Skin of body (tissue), 2 donors: ENCODE data around the gene CT45A2. TPM values are rescaled to one million over a fixed set of nuclear protein-coding genes. Genes with fewer than 3 reads are reported as not detected.
"Not testable (repeated sequence)": the region's sequence is repeated elsewhere in the genome, so short reads cannot be mapped to it uniquely, and the experiment has no call there.

Experiments used
- DNase-seq: peaks from one replicate; lab custom pipeline; 2025; lab: John Stamatoyannopoulos, UW
- total RNA-seq: library from RNA; depleted of rRNA; stranded (reverse); fragments of >200 nt; gene quantifications from one replicate; pipeline ENCODE4 v1.2.3, GENCODE V29; 2014

Gene CT45A2
- total RNA-seq = not detected

DNA sequence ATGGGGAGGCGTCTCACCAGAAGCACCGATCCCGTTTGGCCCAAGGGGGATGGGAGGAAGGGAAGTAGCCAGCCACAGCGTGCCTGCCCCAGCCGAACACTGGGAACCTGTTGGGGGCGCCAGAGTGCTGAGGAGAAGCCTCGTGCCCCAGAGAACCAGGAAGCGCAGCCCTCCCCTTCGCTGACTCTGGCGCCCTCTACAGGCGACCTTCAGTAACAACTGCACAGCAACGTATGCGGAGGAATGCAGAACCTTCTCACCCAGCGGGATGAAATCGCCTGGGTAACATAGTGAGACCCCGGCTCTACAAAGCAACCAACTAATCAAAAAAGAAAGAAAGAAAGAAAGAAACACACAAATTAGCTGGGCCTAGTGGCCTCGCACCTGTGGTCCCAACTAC, at the start of gene CT45A2:
TSS of gene CT45A2 (minus strand) at position 101 of the 400 bp plus-strand sequence. CDS start 3,747 bp downstream, outside the sequence.
- not testable (repeated sequence) for DNase-seq

DNA sequence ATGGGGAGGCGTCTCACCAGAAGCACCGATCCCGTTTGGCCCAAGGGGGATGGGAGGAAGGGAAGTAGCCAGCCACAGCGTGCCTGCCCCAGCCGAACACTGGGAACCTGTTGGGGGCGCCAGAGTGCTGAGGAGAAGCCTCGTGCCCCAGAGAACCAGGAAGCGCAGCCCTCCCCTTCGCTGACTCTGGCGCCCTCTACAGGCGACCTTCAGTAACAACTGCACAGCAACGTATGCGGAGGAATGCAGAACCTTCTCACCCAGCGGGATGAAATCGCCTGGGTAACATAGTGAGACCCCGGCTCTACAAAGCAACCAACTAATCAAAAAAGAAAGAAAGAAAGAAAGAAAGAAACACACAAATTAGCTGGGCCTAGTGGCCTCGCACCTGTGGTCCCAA, 34.6 kb upstream of the CT45A2 start, which contains the start of gene CT45A8:
TSS of gene CT45A8 (minus strand) at position 101 of the 400 bp plus-strand sequence. CDS start 3,755 bp downstream, outside the sequence.
- DNase-seq = not testable (repeated sequence)

DNA sequence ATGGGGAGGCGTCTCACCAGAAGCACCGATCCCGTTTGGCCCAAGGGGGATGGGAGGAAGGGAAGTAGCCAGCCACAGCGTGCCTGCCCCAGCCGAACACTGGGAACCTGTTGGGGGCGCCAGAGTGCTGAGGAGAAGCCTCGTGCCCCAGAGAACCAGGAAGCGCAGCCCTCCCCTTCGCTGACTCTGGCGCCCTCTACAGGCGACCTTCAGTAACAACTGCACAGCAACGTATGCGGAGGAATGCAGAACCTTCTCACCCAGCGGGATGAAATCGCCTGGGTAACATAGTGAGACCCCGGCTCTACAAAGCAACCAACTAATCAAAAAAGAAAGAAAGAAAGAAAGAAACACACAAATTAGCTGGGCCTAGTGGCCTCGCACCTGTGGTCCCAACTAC, 17.4 kb upstream of the CT45A2 start, which contains the start of gene CT45A7:
TSS of gene CT45A7 (minus strand) at position 101 of the 400 bp plus-strand sequence. CDS start 3,747 bp downstream, outside the sequence.
- DNase-seq = not testable (repeated sequence)

DNA sequence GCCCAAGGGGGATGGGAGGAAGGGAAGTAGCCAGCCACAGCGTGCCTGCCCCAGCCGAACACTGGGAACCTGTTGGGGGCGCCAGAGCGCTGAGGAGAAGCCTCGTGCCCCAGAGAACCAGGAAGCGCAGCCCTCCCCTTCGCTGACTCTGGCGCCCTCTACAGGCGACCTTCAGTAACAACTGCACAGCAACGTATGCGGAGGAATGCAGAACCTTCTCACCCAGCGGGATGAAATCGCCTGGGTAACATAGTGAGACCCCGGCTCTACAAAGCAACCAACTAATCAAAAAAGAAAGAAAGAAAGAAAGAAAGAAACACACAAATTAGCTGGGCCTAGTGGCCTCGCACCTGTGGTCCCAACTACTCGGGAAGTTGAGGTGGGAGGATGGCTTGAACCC, 17.1 kb downstream of the CT45A2 start, which contains the start of gene CT45A6:
TSS of gene CT45A6 (minus strand) at position 101 of the 400 bp plus-strand sequence. CDS start 3,794 bp downstream, outside the sequence.
- not testable (repeated sequence) for DNase-seq

DNA sequence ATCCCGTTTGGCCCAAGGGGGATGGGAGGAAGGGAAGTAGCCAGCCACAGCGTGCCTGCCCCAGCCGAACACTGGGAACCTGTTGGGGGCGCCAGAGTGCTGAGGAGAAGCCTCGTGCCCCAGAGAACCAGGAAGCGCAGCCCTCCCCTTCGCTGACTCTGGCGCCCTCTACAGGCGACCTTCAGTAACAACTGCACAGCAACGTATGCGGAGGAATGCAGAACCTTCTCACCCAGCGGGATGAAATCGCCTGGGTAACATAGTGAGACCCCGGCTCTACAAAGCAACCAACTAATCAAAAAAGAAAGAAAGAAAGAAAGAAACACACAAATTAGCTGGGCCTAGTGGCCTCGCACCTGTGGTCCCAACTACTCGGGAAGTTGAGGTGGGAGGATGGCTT, 34.4 kb downstream of the CT45A2 start, which contains the start of gene CT45A5:
TSS of gene CT45A5 (minus strand) at position 101 of the 400 bp plus-strand sequence. CDS start 3,774 bp downstream, outside the sequence.
- not testable (repeated sequence) for DNase-seq

- not testable (repeated sequence) for DNase-seq
Observed at GRCh38 chrX:135768091-135768490, 51.7 kb downstream of the CT45A2 start, which contains the start of gene CT45A3. TSS of gene CT45A3 (minus strand) at chrX:135768191. CDS start at chrX:135764444, 3,747 bp downstream.

Other genes starting within 250 kb of the CT45A2 start
- gene CT45A1, start 106.4 kb downstream of the CT45A2 start, total RNA-seq = not detected
- not detected for gene CT45A3, start 51.8 kb downstream of the CT45A2 start, total RNA-seq
- not detected for gene CT45A5, start 34.5 kb downstream of the CT45A2 start, total RNA-seq
- gene CT45A6, start 17.2 kb downstream of the CT45A2 start, total RNA-seq = not detected
- gene CT45A7, start 17.3 kb upstream of the CT45A2 start, total RNA-seq = not detected
- gene CT45A8, start 34.5 kb upstream of the CT45A2 start, total RNA-seq = not detected
- not detected for gene CT45A9, start 51.8 kb upstream of the CT45A2 start, total RNA-seq
- gene CT45A10, start 73.4 kb upstream of the CT45A2 start, total RNA-seq = not detected
- gene SAGE1, start 73.7 kb upstream of the CT45A2 start, total RNA-seq = not detected
- 13.2 TPM for gene MMGT1, start 154.0 kb upstream of the CT45A2 start, total RNA-seq
- gene SLC9A6, start 165.4 kb upstream of the CT45A2 start, total RNA-seq = 15.9 TPM